HepG2 (cell line): ENCODE measurements around the gene EEFSEC. TPM values are rescaled to one million over a fixed set of nuclear protein-coding genes. Genes with fewer than 3 reads are reported as not detected.

Source experiments
- EHMT2 ChIP-seq: fragments of 200-600 bp; sonication (generic); IDR thresholded peaks from 2 replicates; pipeline ENCODE4 v1.7.0; 2017; ENCODE audit warnings: antibody characterized with exemption, low read depth, low read length, borderline replicate concordance
- ERF ChIP-seq: IDR thresholded peaks from 2 replicates; pipeline ENCODE4 v1.6.1; 2018; ENCODE audit warnings: missing biosample characterization, missing genetic modification reagents
- MYNN ChIP-seq: sonication (generic); formaldehyde crosslinking; IDR thresholded peaks from 2 replicates; pipeline ENCODE4 v1.4.0; 2020; ENCODE audit warnings: mild to moderate bottlenecking, low read depth, missing genetic modification reagents
- NPAS2 ChIP-seq: sonication (generic); formaldehyde crosslinking; IDR thresholded peaks from 2 replicates; pipeline ENCODE4 v1.8.0; 2022; ENCODE audit warnings: mild to moderate bottlenecking, missing genetic modification reagents, borderline replicate concordance
- POLR2A ChIP-seq, 2 experiments: IDR thresholded peaks; 2 replicates each; pipeline ENCODE4 v1.6.1; 2011; ENCODE audit warnings: low read depth in 2 of 2, low read length in 2 of 2, mild to moderate bottlenecking in 1 of 2, moderate library complexity in 1 of 2; ENCODE audit not compliant: insufficient read depth in 1 of 2
- ZEB1 ChIP-seq: IDR thresholded peaks from 2 replicates; pipeline ENCODE4 v1.6.1; 2012; ENCODE audit warnings: mild to moderate bottlenecking, low read depth, inconsistent platforms; ENCODE audit not compliant: insufficient replicate concordance
- ZFX ChIP-seq: sonication (generic); formaldehyde crosslinking; IDR thresholded peaks from 2 replicates; pipeline ENCODE4 v1.4.0; 2020; ENCODE audit warnings: mild to moderate bottlenecking, low read depth, missing genetic modification reagents, moderate library complexity
- polyA plus RNA-seq, 8 experiments: library from polyadenylated mRNA; depleted of rRNA in 3 of 8; stranded (reverse) in 7 of 8; unstranded in 1 of 8; fragments of >200 nt; fragmentation: Illumina TruSeq in 4 of 8; extraction: Trizol in 4 of 8; gene quantifications; 2 replicates each; pipeline versions ENCODE4 v1.2.1 to v1.2.3, GENCODE V29; 2011 to 2016; ENCODE audit warnings: low read depth in 4 of 8, missing spikeins in 1 of 8, mixed read lengths in 1 of 8; ENCODE audit not compliant: insufficient read depth in 1 of 8
- total RNA-seq, 5 experiments: library from RNA; depleted of rRNA; stranded (reverse); fragments of >200 nt; fragmentation: Illumina TruSeq; extraction: Trizol; gene quantifications; 2 replicates each; pipeline ENCODE4 v1.2.3, GENCODE V29; 2016; ENCODE audit warnings: low read depth in 1 of 5
- TF ChIP-seq, protein P1 (sequence below): sonication (generic); formaldehyde crosslinking; IDR thresholded peaks from 2 replicates; pipeline ENCODE4 v1.5.1; 2020; ENCODE audit warnings: mild to moderate bottlenecking, missing genetic modification reagents, moderate library complexity
- TF ChIP-seq, protein P2 (sequence below), 2 experiments: fragments of 450-650 bp in 1 of 2; sonication (generic) in 1 of 2; formaldehyde crosslinking; IDR thresholded peaks; 2 replicates each; pipeline versions ENCODE4 v1.5.0 to v1.8.0; 2020 to 2022; ENCODE audit warnings: mild to moderate bottlenecking in 1 of 2, missing genetic modification reagents in 1 of 2

The EEFSEC gene
- total and polyA plus RNA-seq, 2 of the 13 experiments (the other 11 are each of a cell fraction or from before 2014, with no cell fraction given): 6.4 to 24.2 TPM

GRCh38 chr3:128276577-128277183 lies 123.4 kb downstream of the EEFSEC start (continued):
- TF ChIP-seq, protein P1, sequence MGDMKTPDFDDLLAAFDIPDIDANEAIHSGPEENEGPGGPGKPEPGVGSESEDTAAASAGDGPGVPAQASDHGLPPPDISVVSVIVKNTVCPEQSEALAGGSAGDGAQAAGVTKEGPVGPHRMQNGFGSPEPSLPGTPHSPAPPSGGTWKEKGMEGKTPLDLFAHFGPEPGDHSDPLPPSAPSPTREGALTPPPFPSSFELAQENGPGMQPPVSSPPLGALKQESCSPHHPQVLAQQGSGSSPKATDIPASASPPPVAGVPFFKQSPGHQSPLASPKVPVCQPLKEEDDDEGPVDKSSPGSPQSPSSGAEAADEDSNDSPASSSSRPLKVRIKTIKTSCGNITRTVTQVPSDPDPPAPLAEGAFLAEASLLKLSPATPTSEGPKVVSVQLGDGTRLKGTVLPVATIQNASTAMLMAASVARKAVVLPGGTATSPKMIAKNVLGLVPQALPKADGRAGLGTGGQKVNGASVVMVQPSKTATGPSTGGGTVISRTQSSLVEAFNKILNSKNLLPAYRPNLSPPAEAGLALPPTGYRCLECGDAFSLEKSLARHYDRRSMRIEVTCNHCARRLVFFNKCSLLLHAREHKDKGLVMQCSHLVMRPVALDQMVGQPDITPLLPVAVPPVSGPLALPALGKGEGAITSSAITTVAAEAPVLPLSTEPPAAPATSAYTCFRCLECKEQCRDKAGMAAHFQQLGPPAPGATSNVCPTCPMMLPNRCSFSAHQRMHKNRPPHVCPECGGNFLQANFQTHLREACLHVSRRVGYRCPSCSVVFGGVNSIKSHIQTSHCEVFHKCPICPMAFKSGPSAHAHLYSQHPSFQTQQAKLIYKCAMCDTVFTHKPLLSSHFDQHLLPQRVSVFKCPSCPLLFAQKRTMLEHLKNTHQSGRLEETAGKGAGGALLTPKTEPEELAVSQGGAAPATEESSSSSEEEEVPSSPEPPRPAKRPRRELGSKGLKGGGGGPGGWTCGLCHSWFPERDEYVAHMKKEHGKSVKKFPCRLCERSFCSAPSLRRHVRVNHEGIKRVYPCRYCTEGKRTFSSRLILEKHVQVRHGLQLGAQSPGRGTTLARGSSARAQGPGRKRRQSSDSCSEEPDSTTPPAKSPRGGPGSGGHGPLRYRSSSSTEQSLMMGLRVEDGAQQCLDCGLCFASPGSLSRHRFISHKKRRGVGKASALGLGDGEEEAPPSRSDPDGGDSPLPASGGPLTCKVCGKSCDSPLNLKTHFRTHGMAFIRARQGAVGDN (CRISPR knock-in tag): no peak
- TF ChIP-seq, protein P2, sequence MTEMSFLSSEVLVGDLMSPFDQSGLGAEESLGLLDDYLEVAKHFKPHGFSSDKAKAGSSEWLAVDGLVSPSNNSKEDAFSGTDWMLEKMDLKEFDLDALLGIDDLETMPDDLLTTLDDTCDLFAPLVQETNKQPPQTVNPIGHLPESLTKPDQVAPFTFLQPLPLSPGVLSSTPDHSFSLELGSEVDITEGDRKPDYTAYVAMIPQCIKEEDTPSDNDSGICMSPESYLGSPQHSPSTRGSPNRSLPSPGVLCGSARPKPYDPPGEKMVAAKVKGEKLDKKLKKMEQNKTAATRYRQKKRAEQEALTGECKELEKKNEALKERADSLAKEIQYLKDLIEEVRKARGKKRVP (CRISPR knock-in tag; IDR thresholded peaks at IDR 0.05): no peak
- TF ChIP-seq NPAS2 (no peak), ERF (CRISPR knock-in tag) (no peak), POLR2A (IDR thresholded peaks at IDR 0.05; ENCODE audit: insufficient read depth in 1 of 2, low read depth in 2 of 2, low read length in 2 of 2) (no peak), ZEB1 (no peak), EHMT2 (no peak), ZFX (CRISPR knock-in tag) (no peak), MYNN (CRISPR knock-in tag) (no peak)
